HG02981 (cell line): ENCODE results near the gene EFHB.
A peak's percentile ranks its signal among the peaks of the same experiment; 100 is the strongest.
"Not testable (repeated sequence)": the region's sequence is repeated elsewhere in the genome, so short reads cannot be mapped to it uniquely, and the experiment has no call there.

ENCODE experiments used
- ATAC-seq: cut with Tn5 transposase; IDR thresholded peaks from one replicate; pipeline ENCODE4 v1.9.1; 2021; ENCODE audit warnings: mild to moderate bottlenecking, moderate library complexity; ENCODE audit not compliant: unreplicated experiment

EFHB gene

GRCh38 chr3:19932422-19932821 is 1.6 kb downstream of the EFHB start:
- no peak for ATAC-seq

GRCh38 chr3:19931767-19932188 is 2.2 kb downstream of the EFHB start:
- ATAC-seq: peak; percentile 56

GRCh38 chr3:19931180-19931692 is 2.8 kb downstream of the EFHB start:
- peak; percentile 68 for ATAC-seq

DNA sequence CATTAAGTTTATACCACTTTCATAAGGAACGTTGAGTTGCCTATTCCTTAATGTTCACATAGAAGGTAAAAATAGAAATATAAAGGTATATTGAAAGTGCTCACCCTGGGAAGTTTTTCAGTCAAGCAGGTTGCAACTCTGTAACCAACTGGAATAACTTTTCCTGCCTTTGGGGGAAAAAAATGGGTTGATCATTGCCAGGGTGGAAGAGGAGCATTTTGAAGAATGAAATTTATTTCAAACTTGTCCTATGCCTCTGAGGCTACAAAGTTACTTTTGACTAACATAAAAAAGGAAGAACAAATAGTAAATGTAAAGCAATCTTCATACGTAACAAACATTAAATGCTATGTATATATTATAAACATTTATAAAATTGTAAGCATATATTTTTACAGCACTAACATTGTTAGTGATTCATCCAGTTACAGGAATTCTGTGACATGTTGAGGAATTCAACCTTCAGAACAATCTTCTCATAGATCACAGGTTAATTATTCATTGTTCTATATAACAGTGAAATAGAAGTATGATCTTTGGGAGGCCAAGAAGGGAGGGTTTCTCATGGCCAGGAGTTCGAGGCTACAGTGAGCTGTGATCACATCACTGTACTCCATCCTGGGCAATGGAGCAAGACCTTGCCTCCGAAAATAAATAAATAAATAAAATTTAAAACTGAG is 13.5 kb downstream of the EFHB start:
- no peak for ATAC-seq

- no peak for ATAC-seq
These were observed 16.9 kb downstream of the EFHB start for GRCh38 chr3:19917167-19917566.

DNA sequence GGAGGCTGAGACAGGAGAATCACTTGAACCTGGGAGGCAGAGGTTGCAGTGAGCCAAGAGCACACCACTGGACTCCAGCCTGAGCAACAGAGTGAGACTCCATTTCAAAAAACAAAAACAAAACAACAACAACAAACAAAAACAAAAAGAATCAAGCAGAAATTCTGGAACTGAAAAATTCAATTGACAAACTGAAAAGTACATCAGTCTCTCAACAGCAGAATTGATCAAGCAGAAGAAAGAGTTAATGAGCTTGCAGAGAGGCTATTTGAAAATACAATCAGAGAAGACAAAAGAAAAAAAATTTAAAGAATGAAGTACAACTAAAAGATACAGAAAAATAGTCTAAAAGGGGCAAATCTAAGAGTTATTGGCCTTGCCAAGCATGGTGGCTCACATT is 22.6 kb downstream of the EFHB start:
- no peak for ATAC-seq

DNA sequence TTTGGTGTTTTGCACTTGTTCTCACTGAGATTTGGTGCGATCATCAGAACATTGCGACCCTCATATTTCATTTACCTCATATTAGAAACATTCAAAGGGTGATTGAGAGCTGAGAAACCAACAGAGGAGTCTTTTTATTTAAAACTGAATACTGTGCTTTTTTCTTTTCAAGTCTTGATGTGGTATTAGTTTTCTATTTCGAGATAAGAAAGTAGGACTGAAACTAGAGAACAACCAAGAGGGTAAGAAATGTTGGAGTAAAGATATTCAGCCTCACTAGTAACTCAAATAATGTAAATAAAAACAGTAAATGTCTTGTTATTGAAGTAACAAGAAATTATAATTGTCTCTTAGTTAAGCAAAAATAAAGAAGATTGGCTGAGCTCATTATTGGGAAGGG is 26.5 kb downstream of the EFHB start:
- no peak for ATAC-seq

DNA sequence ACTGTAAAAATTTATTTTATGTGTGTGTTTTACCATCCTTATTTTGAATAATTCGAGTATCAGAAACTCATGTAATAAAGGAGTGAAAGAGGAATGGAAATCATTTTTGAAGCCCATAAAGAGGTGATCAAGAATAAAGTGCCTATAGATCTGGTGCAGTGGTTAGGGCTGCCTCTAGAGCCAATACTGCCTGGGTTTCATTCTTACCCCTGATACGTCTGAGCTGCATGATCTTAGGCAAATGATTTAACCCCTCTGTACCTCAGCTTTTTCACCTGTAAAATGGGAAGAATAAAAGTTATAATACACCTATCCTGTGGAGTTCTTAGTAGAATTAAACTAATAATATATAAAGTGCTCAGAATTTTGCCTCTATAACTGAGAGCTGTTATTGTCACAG is 30.4 kb downstream of the EFHB start:
- ATAC-seq: no peak

GRCh38 chr3:19901918-19902317 is 32.1 kb downstream of the EFHB start:
- no peak for ATAC-seq

GRCh38 chr3:19901337-19901736 is 32.7 kb downstream of the EFHB start:
- ATAC-seq: no peak

GRCh38 chr3:19899833-19900232 is 34.2 kb downstream of the EFHB start:
- not testable (repeated sequence) for ATAC-seq

GRCh38 chr3:19899264-19899663 is 34.8 kb downstream of the EFHB start:
- ATAC-seq: no peak

DNA sequence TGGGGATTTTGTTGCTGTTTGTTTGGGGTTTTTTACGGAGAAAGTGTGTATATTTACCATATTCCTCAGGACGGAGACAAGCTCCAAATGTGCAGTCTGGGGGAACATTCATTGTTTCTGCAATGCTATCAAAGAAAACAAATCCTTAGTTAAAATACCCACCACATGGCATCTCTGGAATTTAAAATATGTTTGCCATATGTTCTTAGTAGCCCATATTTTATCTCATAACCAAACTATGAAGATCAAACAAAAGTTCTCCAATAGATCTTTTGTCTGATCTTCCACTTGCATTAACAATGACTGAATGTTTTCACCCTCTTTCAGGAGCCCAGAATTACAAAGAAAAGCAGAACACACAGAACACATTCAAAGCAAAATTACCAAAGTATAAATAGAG is 35.3 kb downstream of the EFHB start:
- ATAC-seq: no peak

DNA sequence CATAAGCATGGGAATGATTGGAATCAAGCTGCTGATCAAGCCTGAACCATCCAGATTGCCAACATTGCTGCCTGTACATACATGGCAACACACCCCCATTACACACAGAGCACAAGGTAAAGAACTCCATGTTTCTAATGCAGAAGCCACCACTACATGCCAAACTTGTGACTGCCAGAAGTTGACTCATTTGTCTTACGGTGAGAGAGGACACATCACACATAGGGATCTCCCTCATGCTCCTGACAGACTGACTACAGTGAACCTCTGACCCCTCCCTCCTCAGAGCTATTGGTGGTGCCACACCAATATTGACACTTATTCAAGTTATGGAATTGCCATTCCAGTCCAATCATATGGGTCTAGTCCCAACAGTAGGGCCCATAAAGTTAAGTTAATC is 42.3 kb downstream of the EFHB start:
- no peak for ATAC-seq

GRCh38 chr3:19888428-19889152 is 45.4 kb downstream of the EFHB start:
- no peak for ATAC-seq

- ATAC-seq: not testable (repeated sequence)
These were observed 46.9 kb downstream of the EFHB start for GRCh38 chr3:19887122-19887521.

DNA sequence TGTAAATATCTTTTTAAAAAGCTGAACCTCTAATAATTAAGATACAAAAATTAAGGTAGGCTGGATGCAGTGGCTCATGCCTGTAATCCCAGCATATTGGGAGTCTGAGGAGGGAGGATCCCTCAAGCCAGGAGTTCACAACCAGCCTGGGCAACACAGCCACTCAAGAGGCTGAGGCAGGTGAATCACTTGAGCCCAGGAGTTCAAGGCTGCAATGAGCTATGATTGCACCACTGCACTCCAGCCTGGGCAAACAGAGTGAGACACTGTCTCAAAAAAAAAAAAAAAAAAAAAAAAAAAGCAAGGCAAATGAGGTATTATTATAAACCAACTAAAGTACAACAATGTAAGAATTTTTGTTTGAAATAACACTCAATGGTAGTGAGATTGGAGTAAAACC is 47.6 kb downstream of the EFHB start:
- ATAC-seq: no peak

DNA sequence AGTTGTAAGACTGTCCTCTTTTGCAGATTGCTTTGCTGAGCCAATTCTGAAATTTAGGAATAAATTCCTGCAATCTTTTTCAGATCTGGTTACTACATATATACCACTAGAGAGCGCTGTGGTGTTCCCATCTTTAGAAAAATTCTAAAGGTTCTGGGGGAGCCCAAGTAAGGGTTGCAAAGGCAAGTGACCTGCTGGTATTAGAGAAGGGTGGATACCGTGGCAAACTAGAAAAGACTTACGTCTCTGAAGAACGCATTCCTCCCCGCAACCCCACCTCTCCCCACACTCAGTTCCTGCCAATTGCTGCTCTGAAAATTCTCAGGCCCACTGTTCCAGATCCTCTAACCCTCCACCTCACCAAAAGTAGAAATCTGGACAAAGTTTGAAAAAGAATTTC is 48.5 kb downstream of the EFHB start:
- no peak for ATAC-seq

- ATAC-seq: no peak
These were observed 52.2 kb downstream of the EFHB start for GRCh38 chr3:19881852-19882251.

DNA sequence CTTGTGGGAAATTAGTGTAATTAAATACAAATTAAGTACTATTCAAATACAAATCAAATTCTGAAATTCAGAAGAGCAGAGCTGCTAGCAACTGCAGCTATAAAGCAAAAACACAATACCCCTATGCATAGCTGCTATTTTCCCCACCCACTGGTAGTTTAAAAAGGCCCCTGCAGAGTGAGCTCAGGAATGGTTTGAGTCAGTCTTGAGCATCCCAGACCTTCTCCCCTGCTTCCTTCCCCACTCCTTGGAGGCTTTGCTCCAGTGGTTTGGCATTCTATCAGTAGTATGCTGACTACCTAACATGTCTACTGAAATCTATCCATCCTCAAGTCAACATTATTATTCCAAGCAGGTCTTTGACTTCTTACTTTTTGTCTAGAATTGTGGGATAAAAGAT is 53.0 kb downstream of the EFHB start:
- no peak for ATAC-seq

GRCh38 chr3:19877656-19878055 is 56.4 kb downstream of the EFHB start:
- no peak for ATAC-seq

DNA sequence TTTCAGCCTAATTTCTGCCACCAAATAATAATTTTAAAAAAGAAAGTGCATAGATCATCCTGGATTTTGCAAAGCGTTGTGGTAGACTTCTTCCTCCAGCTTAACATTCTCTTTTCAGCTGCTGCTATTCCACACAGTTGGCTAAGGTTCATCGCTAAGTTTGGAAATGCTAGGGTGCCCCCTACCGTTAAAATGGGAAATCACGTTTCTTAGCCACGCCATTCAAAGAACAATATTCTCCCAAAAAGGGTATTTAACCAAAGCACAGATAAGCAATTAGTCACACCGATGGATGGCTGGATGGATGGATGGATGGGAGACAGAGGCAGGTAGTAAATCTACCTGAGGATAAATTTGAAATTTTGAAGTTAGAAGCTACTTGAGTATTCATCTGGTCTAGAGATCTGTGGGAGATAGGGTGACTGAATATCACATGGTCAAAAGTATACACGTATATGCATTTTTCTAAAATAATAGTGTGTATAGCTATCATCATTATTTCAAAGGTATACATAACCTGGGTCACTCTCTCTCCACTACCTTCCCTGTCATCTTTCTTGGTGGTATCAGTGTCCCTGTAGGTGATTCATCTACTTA is 67.2 kb downstream of the EFHB start:
- ATAC-seq: peak; percentile 93
